ENCODE results near the gene SLC2A9.

Gene SLC2A9

GRCh38 chr4:9970399-9971011 lies 50.8 kb downstream of the SLC2A9 start:
- DNase-seq, result no peak
- no peaks in the 10 kb centered on the region for H3K79me1 ChIP-seq (ENCODE audit: low read length)
- H3K9ac ChIP-seq (ENCODE audit: low read length), result no peak overlapping the region
- WGBS (ENCODE audit: extremely low coverage, insufficient coverage, low lambda C conversion rate), result no CpG with 5 or more reads among the region's 6 CpGs
- no peaks in the 10 kb centered on the region for H3K27me3 ChIP-seq (ENCODE audit: insufficient read depth, low read length, poor library complexity)
- H3K36me3 ChIP-seq (ENCODE audit: control insufficient read depth, insufficient read depth, low read length), result no peaks in the 10 kb centered on the region
- no peak overlapping the region for H3K4ac ChIP-seq (ENCODE audit: low read depth, low read length)
- no peak overlapping the region for H3K27ac ChIP-seq (ENCODE audit: low read depth, low read length)
- H4K5ac ChIP-seq (ENCODE audit: low read length), result no peak overlapping the region
- no peaks in the 10 kb centered on the region for H3K4me1 ChIP-seq (ENCODE audit: control insufficient read depth, low read depth, low read length)
- no peak overlapping the region for H3K56ac ChIP-seq (ENCODE audit: low read length)
- H2BK15ac ChIP-seq (replicated peaks; ENCODE audit: low read depth), result no peak overlapping the region
- H3K18ac ChIP-seq (ENCODE audit: low read length), result no peak overlapping the region
- H3K4me2 ChIP-seq (ENCODE audit: low read length), result no peak overlapping the region
- no peak overlapping the region for H3K4me3 ChIP-seq (ENCODE audit: low read length)
- H2BK5ac ChIP-seq (ENCODE audit: low read length), result no peak overlapping the region
- no peak overlapping the region for H2AK5ac ChIP-seq (ENCODE audit: low read length)
- H3K79me2 ChIP-seq (ENCODE audit: control insufficient read depth, insufficient read depth, low read length), result no peaks in the 10 kb centered on the region
- H2BK120ac ChIP-seq (ENCODE audit: low read depth, low read length), result no peak overlapping the region
- H3K23ac ChIP-seq (ENCODE audit: low read length), result no peak overlapping the region
- no peak overlapping the region for H4K8ac ChIP-seq (ENCODE audit: low read depth, low read length)

- Histone ChIP-seq H2BK15ac (replicated peaks; ENCODE audit: low read depth) (no peak overlapping the region), H3K9ac (ENCODE audit: low read length) (no peak overlapping the region), H3K36me3 (ENCODE audit: control insufficient read depth, insufficient read depth, low read length) (no peaks in the 10 kb centered on the region), H3K18ac (ENCODE audit: low read length) (no peak overlapping the region), H4K8ac (ENCODE audit: low read depth, low read length) (no peak overlapping the region), H2BK5ac (ENCODE audit: low read length) (no peak overlapping the region), H2AK5ac (ENCODE audit: low read length) (no peak overlapping the region), H3K27ac (ENCODE audit: low read depth, low read length) (no peak overlapping the region), H3K4me2 (ENCODE audit: low read length) (no peak overlapping the region), H3K4ac (ENCODE audit: low read depth, low read length) (no peak overlapping the region), H4K5ac (ENCODE audit: low read length) (no peak overlapping the region), H3K27me3 (ENCODE audit: insufficient read depth, low read length, poor library complexity) (no peaks in the 10 kb centered on the region), H2BK120ac (ENCODE audit: low read depth, low read length) (no peak overlapping the region), H3K4me3 (ENCODE audit: low read length) (no peak overlapping the region), H3K56ac (ENCODE audit: low read length) (no peak overlapping the region), H3K79me1 (ENCODE audit: low read length) (no peaks in the 10 kb centered on the region), H3K23ac (ENCODE audit: low read length) (no peak overlapping the region), H3K4me1 (ENCODE audit: control insufficient read depth, low read depth, low read length) (no peaks in the 10 kb centered on the region), H3K79me2 (ENCODE audit: control insufficient read depth, insufficient read depth, low read length) (no peaks in the 10 kb centered on the region)
- peak; percentile 9 for DNase-seq
- WGBS (ENCODE audit: extremely low coverage, insufficient coverage, low lambda C conversion rate), result no CpG with 5 or more reads among the region's 7 CpGs
These were observed 51.5 kb downstream of the SLC2A9 start for GRCh38 chr4:9969526-9970398.

GRCh38 chr4:9968472-9968871 lies 52.8 kb downstream of the SLC2A9 start:
- DNase-seq, result no peak
- no peaks in the 10 kb centered on the region for H3K79me1 ChIP-seq (ENCODE audit: low read length)
- no peak overlapping the region for H3K4ac ChIP-seq (ENCODE audit: low read depth, low read length)
- H3K4me2 ChIP-seq (ENCODE audit: low read length), result no peak overlapping the region
- H4K8ac ChIP-seq (ENCODE audit: low read depth, low read length), result no peak overlapping the region
- no peak overlapping the region for H3K23ac ChIP-seq (ENCODE audit: low read length)
- no peak overlapping the region for H3K4me3 ChIP-seq (ENCODE audit: low read length)
- H3K9ac ChIP-seq (ENCODE audit: low read length), result no peak overlapping the region
- no peaks in the 10 kb centered on the region for H3K4me1 ChIP-seq (ENCODE audit: control insufficient read depth, low read depth, low read length)
- no peak overlapping the region for H2AK5ac ChIP-seq (ENCODE audit: low read length)
- H2BK5ac ChIP-seq (ENCODE audit: low read length), result no peak overlapping the region
- H3K79me2 ChIP-seq (ENCODE audit: control insufficient read depth, insufficient read depth, low read length), result no peaks in the 10 kb centered on the region
- no peaks in the 10 kb centered on the region for H3K36me3 ChIP-seq (ENCODE audit: control insufficient read depth, insufficient read depth, low read length)
- no peak overlapping the region for H3K27ac ChIP-seq (ENCODE audit: low read depth, low read length)
- no peak overlapping the region for H2BK120ac ChIP-seq (ENCODE audit: low read depth, low read length)
- no peak overlapping the region for H2BK15ac ChIP-seq (replicated peaks; ENCODE audit: low read depth)
- H3K56ac ChIP-seq (ENCODE audit: low read length), result no peak overlapping the region
- H3K27me3 ChIP-seq (ENCODE audit: insufficient read depth, low read length, poor library complexity), result no peaks in the 10 kb centered on the region
- H3K18ac ChIP-seq (ENCODE audit: low read length), result no peak overlapping the region
- no peak overlapping the region for H4K5ac ChIP-seq (ENCODE audit: low read length)

- H2AK5ac ChIP-seq (ENCODE audit: low read length), result no peak overlapping the region
- no peak overlapping the region for H3K23ac ChIP-seq (ENCODE audit: low read length)
- H3K79me1 ChIP-seq (ENCODE audit: low read length), result no peaks in the 10 kb centered on the region
- no peak overlapping the region for H2BK5ac ChIP-seq (ENCODE audit: low read length)
- no CpG with 5 or more reads among the region's 7 CpGs for WGBS (ENCODE audit: extremely low coverage, insufficient coverage, low lambda C conversion rate)
- no peak overlapping the region for H3K18ac ChIP-seq (ENCODE audit: low read length)
- H2BK120ac ChIP-seq (ENCODE audit: low read depth, low read length), result no peak overlapping the region
- H3K4me3 ChIP-seq (ENCODE audit: low read length), result no peak overlapping the region
- no peak overlapping the region for H2BK15ac ChIP-seq (replicated peaks; ENCODE audit: low read depth)
- no peaks in the 10 kb centered on the region for H3K36me3 ChIP-seq (ENCODE audit: control insufficient read depth, insufficient read depth, low read length)
- DNase-seq, result no peak
- no peak overlapping the region for H3K27ac ChIP-seq (ENCODE audit: low read depth, low read length)
- H3K9ac ChIP-seq (ENCODE audit: low read length), result no peak overlapping the region
- H3K27me3 ChIP-seq (ENCODE audit: insufficient read depth, low read length, poor library complexity), result no peaks in the 10 kb centered on the region
- no peak overlapping the region for H3K56ac ChIP-seq (ENCODE audit: low read length)
- H3K4me2 ChIP-seq (ENCODE audit: low read length), result no peak overlapping the region
- H3K79me2 ChIP-seq (ENCODE audit: control insufficient read depth, insufficient read depth, low read length), result no peaks in the 10 kb centered on the region
- no peak overlapping the region for H4K5ac ChIP-seq (ENCODE audit: low read length)
- no peak overlapping the region for H4K8ac ChIP-seq (ENCODE audit: low read depth, low read length)
- H3K4ac ChIP-seq (ENCODE audit: low read depth, low read length), result no peak overlapping the region
- no peaks in the 10 kb centered on the region for H3K4me1 ChIP-seq (ENCODE audit: control insufficient read depth, low read depth, low read length)
These were observed 56.4 kb downstream of the SLC2A9 start for GRCh38 chr4:9964879-9965278.

GRCh38 chr4:9963328-9963727 lies 58.0 kb downstream of the SLC2A9 start:
- Histone ChIP-seq H2AK5ac (ENCODE audit: low read length) (no peak overlapping the region), H3K4me1 (ENCODE audit: control insufficient read depth, low read depth, low read length) (no peaks in the 10 kb centered on the region)
- no CpG with 5 or more reads among the region's 5 CpGs for WGBS (ENCODE audit: extremely low coverage, insufficient coverage, low lambda C conversion rate)

More at GRCh38 chr4:9963328-9963727, 58.0 kb downstream of the SLC2A9 start:
- H3K27ac ChIP-seq (ENCODE audit: low read depth, low read length), result no peak overlapping the region
- H3K36me3 ChIP-seq (ENCODE audit: control insufficient read depth, insufficient read depth, low read length), result no peaks in the 10 kb centered on the region
- no peaks in the 10 kb centered on the region for H3K79me1 ChIP-seq (ENCODE audit: low read length)
- no peak for DNase-seq
- no peak overlapping the region for H3K4ac ChIP-seq (ENCODE audit: low read depth, low read length)
- H2BK15ac ChIP-seq (replicated peaks; ENCODE audit: low read depth), result no peak overlapping the region
- H2BK5ac ChIP-seq (ENCODE audit: low read length), result no peak overlapping the region
- H3K27me3 ChIP-seq (ENCODE audit: insufficient read depth, low read length, poor library complexity), result no peaks in the 10 kb centered on the region
- H3K4me3 ChIP-seq (ENCODE audit: low read length), result no peak overlapping the region
- H3K56ac ChIP-seq (ENCODE audit: low read length), result no peak overlapping the region
- no peak overlapping the region for H3K23ac ChIP-seq (ENCODE audit: low read length)
- H3K4me2 ChIP-seq (ENCODE audit: low read length), result no peak overlapping the region
- H3K18ac ChIP-seq (ENCODE audit: low read length), result no peak overlapping the region
- H4K8ac ChIP-seq (ENCODE audit: low read depth, low read length), result no peak overlapping the region
- H3K79me2 ChIP-seq (ENCODE audit: control insufficient read depth, insufficient read depth, low read length), result no peaks in the 10 kb centered on the region
- H3K9ac ChIP-seq (ENCODE audit: low read length), result no peak overlapping the region
- no peak overlapping the region for H2BK120ac ChIP-seq (ENCODE audit: low read depth, low read length)
- H4K5ac ChIP-seq (ENCODE audit: low read length), result no peak overlapping the region
